HEK293 (cell line): ENCODE data around the gene DOK3.

Experiments
- BCL11B ChIP-seq: fragments of 450-650 bp; formaldehyde crosslinking; IDR thresholded peaks from 2 replicates; pipeline ENCODE4 v1.5.1; 2016; ENCODE audit warnings: low read depth, missing biosample characterization, missing genetic modification characterization
- EGR2 ChIP-seq: fragments of 450-650 bp; formaldehyde crosslinking; IDR thresholded peaks from 2 replicates; pipeline ENCODE4 v1.5.1; 2016; ENCODE audit warnings: low read depth, missing biosample characterization, missing genetic modification characterization
- FEZF1 ChIP-seq: fragments of 450-650 bp; formaldehyde crosslinking; IDR thresholded peaks from 2 replicates; pipeline ENCODE4 v1.5.1; 2016; ENCODE audit warnings: missing biosample characterization, missing genetic modification characterization
- KLF16 ChIP-seq: fragments of 450-650 bp; formaldehyde crosslinking; IDR thresholded peaks from 2 replicates; pipeline ENCODE4 v1.5.1; 2017; ENCODE audit warnings: missing biosample characterization, missing genetic modification characterization
- KLF7 ChIP-seq: fragments of 450-650 bp; formaldehyde crosslinking; IDR thresholded peaks from 2 replicates; pipeline ENCODE4 v1.5.1; 2016; ENCODE audit warnings: missing biosample characterization, missing genetic modification characterization, borderline replicate concordance
- SCRT2 ChIP-seq: fragments of 450-650 bp; formaldehyde crosslinking; IDR thresholded peaks from 2 replicates; pipeline ENCODE4 v1.5.1; 2016; ENCODE audit warnings: missing biosample characterization, missing genetic modification characterization
- SP2 ChIP-seq: fragments of 450-650 bp; formaldehyde crosslinking; IDR thresholded peaks from 2 replicates; pipeline ENCODE4 v1.5.1; 2016; ENCODE audit warnings: missing biosample characterization, missing genetic modification characterization
- ZEB2 ChIP-seq: fragments of 450-650 bp; formaldehyde crosslinking; IDR thresholded peaks from 2 replicates; pipeline ENCODE4 v1.5.1; 2016; ENCODE audit warnings: missing biosample characterization, missing genetic modification characterization
- ZNF114 ChIP-seq: fragments of 450-650 bp; formaldehyde crosslinking; IDR thresholded peaks from 2 replicates; pipeline ENCODE4 v1.5.0; 2017; ENCODE audit warnings: missing biosample characterization, missing genetic modification characterization
- ZNF211 ChIP-seq: fragments of 450-650 bp; formaldehyde crosslinking; IDR thresholded peaks from 2 replicates; pipeline ENCODE4 v1.5.1; 2016; ENCODE audit warnings: low read depth, missing biosample characterization, missing genetic modification characterization
- ZNF266 ChIP-seq: fragments of 450-650 bp; formaldehyde crosslinking; IDR thresholded peaks from 2 replicates; pipeline ENCODE4 v1.5.1; 2016; ENCODE audit warnings: missing biosample characterization, missing genetic modification characterization, low read depth
- ZNF292 ChIP-seq: fragments of 450-650 bp; formaldehyde crosslinking; IDR thresholded peaks from 2 replicates; pipeline ENCODE4 v1.5.1; 2016; ENCODE audit warnings: low read depth, missing biosample characterization, missing genetic modification characterization, borderline replicate concordance
- ZNF366 ChIP-seq: fragments of 450-650 bp; formaldehyde crosslinking; conservative IDR thresholded peaks from 2 replicates; pipeline ENCODE4 v1.5.1; 2016; ENCODE audit warnings: missing biosample characterization, missing genetic modification characterization
- ZNF473 ChIP-seq: fragments of 450-650 bp; formaldehyde crosslinking; IDR thresholded peaks from 2 replicates; pipeline ENCODE4 v1.5.1; 2017; ENCODE audit warnings: missing biosample characterization, missing genetic modification characterization
- ZNF529 ChIP-seq: fragments of 450-650 bp; formaldehyde crosslinking; IDR thresholded peaks from 2 replicates; pipeline ENCODE4 v1.5.1; 2017; ENCODE audit warnings: missing genetic modification characterization, missing biosample characterization; ENCODE audit not compliant: insufficient replicate concordance
- ZNF610 ChIP-seq: fragments of 450-650 bp; formaldehyde crosslinking; IDR thresholded peaks from 2 replicates; pipeline ENCODE4 v1.5.1; 2016; ENCODE audit warnings: missing biosample characterization, missing genetic modification characterization, borderline replicate concordance
- ZNF626 ChIP-seq: fragments of 450-650 bp; sonication (Bioruptor Pico); formaldehyde crosslinking; IDR thresholded peaks from 2 replicates; pipeline ENCODE4 v1.5.1; 2018; ENCODE audit warnings: missing biosample characterization, missing genetic modification characterization, inconsistent platforms
- ZNF677 ChIP-seq: fragments of 450-650 bp; IDR thresholded peaks from 2 replicates; pipeline ENCODE4 v1.5.0; 2018; ENCODE audit warnings: missing biosample characterization, mild to moderate bottlenecking, missing genetic modification characterization, moderate library complexity
- ZNF791 ChIP-seq: fragments of 450-650 bp; formaldehyde crosslinking; IDR thresholded peaks from 2 replicates; pipeline ENCODE4 v1.5.1; 2016; ENCODE audit warnings: missing biosample characterization, missing genetic modification characterization
- ZSCAN23 ChIP-seq: fragments of 450-650 bp; formaldehyde crosslinking; IDR thresholded peaks from 2 replicates; pipeline ENCODE4 v1.5.1; 2016; ENCODE audit warnings: missing biosample characterization, missing genetic modification characterization
- TF ChIP-seq, protein P1 (sequence below): fragments of 450-650 bp; formaldehyde crosslinking; IDR thresholded peaks from 2 replicates; pipeline ENCODE4 v1.5.1; 2016; ENCODE audit warnings: missing biosample characterization, missing genetic modification characterization
- TF ChIP-seq, protein P2 (sequence below): fragments of 450-650 bp; IDR thresholded peaks from 2 replicates; pipeline ENCODE4 v1.5.1; 2018; ENCODE audit warnings: missing biosample characterization, missing genetic modification characterization
- TF ChIP-seq, protein P3 (sequence below): fragments of 450-650 bp; formaldehyde crosslinking; IDR thresholded peaks from 2 replicates; pipeline ENCODE4 v1.5.1; 2016; ENCODE audit warnings: missing biosample characterization, missing genetic modification characterization, borderline replicate concordance
- TF ChIP-seq, protein P4 (sequence below): fragments of 450-650 bp; formaldehyde crosslinking; IDR thresholded peaks from 2 replicates; pipeline ENCODE4 v1.5.1; 2017; ENCODE audit warnings: missing biosample characterization, mild to moderate bottlenecking, missing genetic modification characterization, moderate library complexity
- TF ChIP-seq, protein P5 (sequence below): fragments of 450-650 bp; formaldehyde crosslinking; IDR thresholded peaks from 2 replicates; pipeline ENCODE4 v1.5.1; 2016; ENCODE audit warnings: missing biosample characterization, missing genetic modification characterization

Gene DOK3

DNA sequence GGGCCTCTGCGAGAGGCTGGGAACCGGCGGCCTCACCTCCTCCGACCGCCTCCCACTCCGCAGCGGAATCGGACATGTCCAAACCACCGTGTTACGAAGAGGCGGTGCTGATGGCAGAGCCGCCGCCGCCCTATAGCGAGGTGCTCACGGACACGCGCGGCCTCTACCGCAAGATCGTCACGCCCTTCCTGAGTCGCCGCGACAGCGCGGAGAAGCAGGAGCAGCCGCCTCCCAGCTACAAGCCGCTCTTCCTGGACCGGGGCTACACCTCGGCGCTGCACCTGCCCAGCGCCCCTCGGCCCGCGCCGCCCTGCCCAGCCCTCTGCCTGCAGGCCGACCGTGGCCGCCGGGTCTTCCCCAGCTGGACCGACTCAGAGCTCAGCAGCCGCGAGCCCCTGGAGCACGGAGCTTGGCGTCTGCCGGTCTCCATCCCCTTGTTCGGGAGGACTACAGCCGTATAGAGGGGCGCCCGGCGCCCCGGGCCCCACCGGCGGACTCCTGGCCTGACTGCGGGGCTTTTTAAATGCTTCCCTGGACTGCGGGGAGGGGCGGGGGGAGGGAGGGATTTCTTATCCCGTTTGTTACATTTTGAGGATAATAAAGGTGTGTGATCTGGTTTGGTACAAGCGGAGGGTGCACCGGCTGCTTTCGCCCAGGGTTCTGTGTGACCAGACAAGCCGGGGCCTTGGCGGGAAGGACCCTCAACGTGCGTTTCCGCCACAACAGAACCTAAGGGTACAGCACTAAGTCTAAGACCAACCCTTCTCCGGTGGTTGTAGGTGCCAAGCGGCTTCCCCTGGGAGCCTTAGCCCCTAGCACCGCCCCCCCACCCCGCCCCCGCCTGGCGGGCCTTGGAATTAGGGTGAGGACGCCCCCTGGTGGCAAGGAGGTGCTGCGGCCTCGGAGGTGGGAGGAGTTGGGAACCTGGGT, 53.7 kb downstream of the DOK3 start (continued):
- TF ChIP-seq, protein P1, sequence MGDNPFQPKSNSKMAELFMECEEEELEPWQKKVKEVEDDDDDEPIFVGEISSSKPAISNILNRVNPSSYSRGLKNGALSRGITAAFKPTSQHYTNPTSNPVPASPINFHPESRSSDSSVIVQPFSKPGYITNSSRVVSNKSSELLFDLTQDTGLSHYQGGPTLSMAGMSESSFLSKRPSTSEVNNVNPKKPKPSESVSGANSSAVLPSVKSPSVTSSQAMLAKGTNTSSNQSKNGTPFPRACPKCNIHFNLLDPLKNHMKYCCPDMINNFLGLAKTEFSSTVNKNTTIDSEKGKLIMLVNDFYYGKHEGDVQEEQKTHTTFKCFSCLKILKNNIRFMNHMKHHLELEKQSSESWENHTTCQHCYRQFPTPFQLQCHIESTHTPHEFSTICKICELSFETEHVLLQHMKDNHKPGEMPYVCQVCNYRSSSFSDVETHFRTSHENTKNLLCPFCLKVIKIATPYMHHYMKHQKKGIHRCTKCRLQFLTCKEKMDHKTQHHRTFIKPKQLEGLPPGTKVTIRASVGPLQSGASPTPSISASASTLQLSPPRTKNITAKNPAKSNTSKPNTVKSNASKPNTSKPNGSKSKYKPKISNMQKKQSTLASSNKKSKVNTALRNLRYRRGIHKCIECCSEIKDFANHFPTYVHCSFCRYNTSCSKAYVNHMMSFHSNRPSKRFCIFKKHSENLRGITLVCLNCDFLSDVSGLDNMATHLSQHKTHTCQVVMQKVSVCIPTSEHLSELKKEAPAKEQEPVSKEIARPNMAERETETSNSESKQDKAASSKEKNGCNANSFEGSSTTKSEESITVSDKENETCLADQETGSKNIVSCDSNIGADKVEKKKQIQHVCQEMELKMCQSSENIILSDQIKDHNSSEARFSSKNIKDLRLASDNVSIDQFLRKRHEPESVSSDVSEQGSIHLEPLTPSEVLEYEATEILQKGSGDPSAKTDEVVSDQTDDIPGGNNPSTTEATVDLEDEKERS (tag by site-specific recombination), result no peak
- TF ChIP-seq ZNF211 (tag by site-specific recombination) (no peak), ZNF292 (no peak), ZNF266 (no peak), ZNF114 (tag by site-specific recombination) (no peak), ZNF366 (tag by site-specific recombination) (peak; percentile 12; the same call in 1 of the 2 replicates), ZNF610 (tag by site-specific recombination) (peak; percentile 44), ZNF529 (tag by site-specific recombination) (no peak), KLF7 (tag by site-specific recombination) (peak; percentile 41; the same call in 1 of the 2 replicates), ZSCAN23 (tag by site-specific recombination) (0 out of 2 replicates have a peak, but pooled peaks have one; percentile 15), ZNF473 (no peak), ZNF791 (tag by site-specific recombination) (no peak), BCL11B (tag by site-specific recombination) (no peak; the same call in none of the 2 replicates), SP2 (tag by site-specific recombination) (peak; percentile 79), SCRT2 (tag by site-specific recombination) (no peak), ZNF677 (tag by site-specific recombination) (no peak), KLF16 (tag by site-specific recombination) (peak; percentile 51; the same call in 1 of the 2 replicates), ZNF626 (no peak), FEZF1 (tag by site-specific recombination) (no peak), EGR2 (tag by site-specific recombination) (peak; percentile 62), ZEB2 (tag by site-specific recombination) (peak; percentile 91)
- TF ChIP-seq, protein P2, sequence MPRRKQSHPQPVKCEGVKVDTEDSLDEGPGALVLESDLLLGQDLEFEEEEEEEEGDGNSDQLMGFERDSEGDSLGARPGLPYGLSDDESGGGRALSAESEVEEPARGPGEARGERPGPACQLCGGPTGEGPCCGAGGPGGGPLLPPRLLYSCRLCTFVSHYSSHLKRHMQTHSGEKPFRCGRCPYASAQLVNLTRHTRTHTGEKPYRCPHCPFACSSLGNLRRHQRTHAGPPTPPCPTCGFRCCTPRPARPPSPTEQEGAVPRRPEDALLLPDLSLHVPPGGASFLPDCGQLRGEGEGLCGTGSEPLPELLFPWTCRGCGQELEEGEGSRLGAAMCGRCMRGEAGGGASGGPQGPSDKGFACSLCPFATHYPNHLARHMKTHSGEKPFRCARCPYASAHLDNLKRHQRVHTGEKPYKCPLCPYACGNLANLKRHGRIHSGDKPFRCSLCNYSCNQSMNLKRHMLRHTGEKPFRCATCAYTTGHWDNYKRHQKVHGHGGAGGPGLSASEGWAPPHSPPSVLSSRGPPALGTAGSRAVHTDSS, result no peak
- TF ChIP-seq, protein P3, sequence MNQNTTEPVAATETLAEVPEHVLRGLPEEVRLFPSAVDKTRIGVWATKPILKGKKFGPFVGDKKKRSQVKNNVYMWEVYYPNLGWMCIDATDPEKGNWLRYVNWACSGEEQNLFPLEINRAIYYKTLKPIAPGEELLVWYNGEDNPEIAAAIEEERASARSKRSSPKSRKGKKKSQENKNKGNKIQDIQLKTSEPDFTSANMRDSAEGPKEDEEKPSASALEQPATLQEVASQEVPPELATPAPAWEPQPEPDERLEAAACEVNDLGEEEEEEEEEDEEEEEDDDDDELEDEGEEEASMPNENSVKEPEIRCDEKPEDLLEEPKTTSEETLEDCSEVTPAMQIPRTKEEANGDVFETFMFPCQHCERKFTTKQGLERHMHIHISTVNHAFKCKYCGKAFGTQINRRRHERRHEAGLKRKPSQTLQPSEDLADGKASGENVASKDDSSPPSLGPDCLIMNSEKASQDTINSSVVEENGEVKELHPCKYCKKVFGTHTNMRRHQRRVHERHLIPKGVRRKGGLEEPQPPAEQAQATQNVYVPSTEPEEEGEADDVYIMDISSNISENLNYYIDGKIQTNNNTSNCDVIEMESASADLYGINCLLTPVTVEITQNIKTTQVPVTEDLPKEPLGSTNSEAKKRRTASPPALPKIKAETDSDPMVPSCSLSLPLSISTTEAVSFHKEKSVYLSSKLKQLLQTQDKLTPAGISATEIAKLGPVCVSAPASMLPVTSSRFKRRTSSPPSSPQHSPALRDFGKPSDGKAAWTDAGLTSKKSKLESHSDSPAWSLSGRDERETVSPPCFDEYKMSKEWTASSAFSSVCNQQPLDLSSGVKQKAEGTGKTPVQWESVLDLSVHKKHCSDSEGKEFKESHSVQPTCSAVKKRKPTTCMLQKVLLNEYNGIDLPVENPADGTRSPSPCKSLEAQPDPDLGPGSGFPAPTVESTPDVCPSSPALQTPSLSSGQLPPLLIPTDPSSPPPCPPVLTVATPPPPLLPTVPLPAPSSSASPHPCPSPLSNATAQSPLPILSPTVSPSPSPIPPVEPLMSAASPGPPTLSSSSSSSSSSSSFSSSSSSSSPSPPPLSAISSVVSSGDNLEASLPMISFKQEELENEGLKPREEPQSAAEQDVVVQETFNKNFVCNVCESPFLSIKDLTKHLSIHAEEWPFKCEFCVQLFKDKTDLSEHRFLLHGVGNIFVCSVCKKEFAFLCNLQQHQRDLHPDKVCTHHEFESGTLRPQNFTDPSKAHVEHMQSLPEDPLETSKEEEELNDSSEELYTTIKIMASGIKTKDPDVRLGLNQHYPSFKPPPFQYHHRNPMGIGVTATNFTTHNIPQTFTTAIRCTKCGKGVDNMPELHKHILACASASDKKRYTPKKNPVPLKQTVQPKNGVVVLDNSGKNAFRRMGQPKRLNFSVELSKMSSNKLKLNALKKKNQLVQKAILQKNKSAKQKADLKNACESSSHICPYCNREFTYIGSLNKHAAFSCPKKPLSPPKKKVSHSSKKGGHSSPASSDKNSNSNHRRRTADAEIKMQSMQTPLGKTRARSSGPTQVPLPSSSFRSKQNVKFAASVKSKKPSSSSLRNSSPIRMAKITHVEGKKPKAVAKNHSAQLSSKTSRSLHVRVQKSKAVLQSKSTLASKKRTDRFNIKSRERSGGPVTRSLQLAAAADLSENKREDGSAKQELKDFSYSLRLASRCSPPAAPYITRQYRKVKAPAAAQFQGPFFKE, result no peak
- TF ChIP-seq, protein P4, sequence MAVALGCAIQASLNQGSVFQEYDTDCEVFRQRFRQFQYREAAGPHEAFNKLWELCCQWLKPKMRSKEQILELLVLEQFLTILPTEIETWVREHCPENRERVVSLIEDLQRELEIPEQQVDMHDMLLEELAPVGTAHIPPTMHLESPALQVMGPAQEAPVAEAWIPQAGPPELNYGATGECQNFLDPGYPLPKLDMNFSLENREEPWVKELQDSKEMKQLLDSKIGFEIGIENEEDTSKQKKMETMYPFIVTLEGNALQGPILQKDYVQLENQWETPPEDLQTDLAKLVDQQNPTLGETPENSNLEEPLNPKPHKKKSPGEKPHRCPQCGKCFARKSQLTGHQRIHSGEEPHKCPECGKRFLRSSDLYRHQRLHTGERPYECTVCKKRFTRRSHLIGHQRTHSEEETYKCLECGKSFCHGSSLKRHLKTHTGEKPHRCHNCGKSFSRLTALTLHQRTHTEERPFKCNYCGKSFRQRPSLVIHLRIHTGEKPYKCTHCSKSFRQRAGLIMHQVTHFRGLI (tag by site-specific recombination), result no peak
- TF ChIP-seq, protein P5, sequence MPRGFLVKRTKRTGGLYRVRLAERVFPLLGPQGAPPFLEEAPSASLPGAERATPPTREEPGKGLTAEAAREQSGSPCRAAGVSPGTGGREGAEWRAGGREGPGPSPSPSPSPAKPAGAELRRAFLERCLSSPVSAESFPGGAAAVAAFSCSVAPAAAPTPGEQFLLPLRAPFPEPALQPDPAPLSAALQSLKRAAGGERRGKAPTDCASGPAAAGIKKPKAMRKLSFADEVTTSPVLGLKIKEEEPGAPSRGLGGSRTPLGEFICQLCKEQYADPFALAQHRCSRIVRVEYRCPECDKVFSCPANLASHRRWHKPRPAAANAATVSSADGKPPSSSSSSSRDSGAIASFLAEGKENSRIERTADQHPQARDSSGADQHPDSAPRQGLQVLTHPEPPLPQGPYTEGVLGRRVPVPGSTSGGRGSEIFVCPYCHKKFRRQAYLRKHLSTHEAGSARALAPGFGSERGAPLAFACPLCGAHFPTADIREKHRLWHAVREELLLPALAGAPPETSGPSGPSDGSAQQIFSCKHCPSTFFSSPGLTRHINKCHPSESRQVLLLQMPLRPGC, result 0 out of 2 replicates have a peak, but pooled peaks have one; percentile 6
